ENCODE measurements around the gene C19orf12.

DNA sequence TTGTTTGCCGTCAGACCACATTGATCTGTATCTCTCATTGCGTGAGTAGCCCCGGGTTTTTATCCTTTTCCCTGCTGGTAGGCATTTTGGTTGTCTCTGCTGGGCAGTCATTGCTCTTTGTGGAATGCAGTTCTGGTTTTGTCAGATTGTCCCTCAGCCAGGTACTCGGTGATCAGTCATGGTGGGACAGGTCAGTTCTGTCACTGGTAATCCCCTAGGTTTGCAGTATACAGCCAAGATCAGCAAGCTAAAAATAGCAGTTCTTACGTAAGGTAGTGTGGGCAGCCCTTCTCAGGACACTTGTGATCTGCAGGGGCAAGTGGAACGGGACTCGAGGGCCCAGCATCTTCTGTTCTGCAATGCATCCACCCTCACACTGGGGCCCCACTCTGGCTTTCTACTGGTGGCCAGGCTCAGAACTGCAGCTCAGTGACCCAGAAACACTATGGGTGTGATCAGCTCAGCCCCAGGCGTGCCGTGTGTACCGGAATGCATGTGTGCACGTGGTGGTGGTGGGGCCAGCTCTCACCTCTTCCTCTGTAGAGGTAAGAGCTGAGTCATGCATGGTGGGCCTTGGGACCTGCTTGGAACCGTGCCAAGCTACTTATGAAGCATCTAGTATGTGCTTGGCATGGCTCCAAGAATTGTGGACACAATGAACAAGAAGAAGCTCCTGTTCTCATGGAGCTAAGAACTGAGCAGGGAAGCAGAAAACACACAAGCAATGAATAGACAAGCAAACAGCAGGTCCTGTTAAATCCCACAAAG lies 43.5 kb downstream of the C19orf12 start:
- TF ChIP-seq, protein P1, sequence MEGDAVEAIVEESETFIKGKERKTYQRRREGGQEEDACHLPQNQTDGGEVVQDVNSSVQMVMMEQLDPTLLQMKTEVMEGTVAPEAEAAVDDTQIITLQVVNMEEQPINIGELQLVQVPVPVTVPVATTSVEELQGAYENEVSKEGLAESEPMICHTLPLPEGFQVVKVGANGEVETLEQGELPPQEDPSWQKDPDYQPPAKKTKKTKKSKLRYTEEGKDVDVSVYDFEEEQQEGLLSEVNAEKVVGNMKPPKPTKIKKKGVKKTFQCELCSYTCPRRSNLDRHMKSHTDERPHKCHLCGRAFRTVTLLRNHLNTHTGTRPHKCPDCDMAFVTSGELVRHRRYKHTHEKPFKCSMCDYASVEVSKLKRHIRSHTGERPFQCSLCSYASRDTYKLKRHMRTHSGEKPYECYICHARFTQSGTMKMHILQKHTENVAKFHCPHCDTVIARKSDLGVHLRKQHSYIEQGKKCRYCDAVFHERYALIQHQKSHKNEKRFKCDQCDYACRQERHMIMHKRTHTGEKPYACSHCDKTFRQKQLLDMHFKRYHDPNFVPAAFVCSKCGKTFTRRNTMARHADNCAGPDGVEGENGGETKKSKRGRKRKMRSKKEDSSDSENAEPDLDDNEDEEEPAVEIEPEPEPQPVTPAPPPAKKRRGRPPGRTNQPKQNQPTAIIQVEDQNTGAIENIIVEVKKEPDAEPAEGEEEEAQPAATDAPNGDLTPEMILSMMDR (IDR thresholded peaks at IDR 0.05; ENCODE audit: poor library complexity, severe bottlenecking) = no peak
- no peak for TF ChIP-seq EP300 (conservative IDR thresholded peaks at IDR 0.05; ENCODE audit: poor library complexity, severe bottlenecking)

Measured in neural cell (in vitro differentiated cells).